ENCODE data around the gene KLHL40. TPM values are rescaled to one million over a fixed set of nuclear protein-coding genes. Genes with fewer than 3 reads are reported as not detected.

KLHL40 gene
- total RNA-seq, 2 experiments from 2014 or later = not detected

GRCh38 chr3:42653303-42653559, 32.1 kb upstream of the KLHL40 start:
- H3K27me3 Mint-ChIP-seq = peaks cover 2% of the 10 kb centered on the region
- H3K36me3 Mint-ChIP-seq (ENCODE audit: low read depth) = peaks cover 8% of the 10 kb centered on the region
- POLR2A ChIA-PET = no interaction called here
- peaks cover 20% of the 10 kb centered on the region for H3K4me1 Mint-ChIP-seq
- no peaks in the 10 kb centered on the region for H3K9me3 Mint-ChIP-seq
- H3K27ac Mint-ChIP-seq = peak overlapping the region; percentile 48
- H3K4me3 Mint-ChIP-seq = peak overlapping the region; percentile 41
- CTCF ChIA-PET = interaction anchor here (0.9 to 2.3 kb wide), 2 partner anchors 11 to 34 kb away, joined by 3 to 12 read pairs; no protein-coding TSS in a partner anchor
- DNase-seq = no peak

GRCh38 chr3:42653560-42654330, 31.6 kb upstream of the KLHL40 start, which contains the start of gene ZBTB47:
ZBTB47 (plus strand) TSS chr3:42653697; CDS start chr3:42658356, 4,659 bp downstream.
- Mint-ChIP-seq H3K4me3 (peak within 1 kb of the TSS; percentile 69), H3K27me3 (peaks cover 2% of the 10 kb centered on the region), H3K4me1 (peaks cover 20% of the 10 kb centered on the region), H3K36me3 (ENCODE audit: low read depth) (peaks cover 6% of the 10 kb centered on the region), H3K27ac (peak within 1 kb of the TSS; percentile 54), H3K9me3 (no peaks in the 10 kb centered on the region)
- ChIA-PET POLR2A (no interaction called here), CTCF (interaction anchor here (0.7 to 1.0 kb wide), 2 partner anchors 21 to 90 kb away, joined by 3 read pairs; no protein-coding TSS in a partner anchor)
- DNase-seq = no peak

GRCh38 chr3:42654331-42655201, 30.8 kb upstream of the KLHL40 start:
- Mint-ChIP-seq H3K9me3 (no peaks in the 10 kb centered on the region), H3K27ac (peak overlapping the region; percentile 19), H3K4me3 (peak overlapping the region; percentile 10), H3K27me3 (peaks cover 2% of the 10 kb centered on the region), H3K36me3 (ENCODE audit: low read depth) (no peaks in the 10 kb centered on the region), H3K4me1 (peaks cover 20% of the 10 kb centered on the region)
- CTCF ChIA-PET = interaction anchor here (0.7 to 1.0 kb wide), 2 partner anchors 20 to 89 kb away, joined by 3 read pairs; no protein-coding TSS in a partner anchor
- POLR2A ChIA-PET = no interaction called here
- DNase-seq = no peak

- H3K4me1 Mint-ChIP-seq = peaks cover 20% of the 10 kb centered on the region
- no peak overlapping the region for H3K4me3 Mint-ChIP-seq
- no peak for DNase-seq
- H3K9me3 Mint-ChIP-seq = no peaks in the 10 kb centered on the region
- ChIA-PET POLR2A (no interaction called here), CTCF (interaction anchor here (0.6 kb wide), 1 partner anchor 20 kb away, joined by 3 read pairs; no protein-coding TSS in a partner anchor)
- no peak overlapping the region for H3K27ac Mint-ChIP-seq
- H3K36me3 Mint-ChIP-seq (ENCODE audit: low read depth) = no peaks in the 10 kb centered on the region
- peaks cover 2% of the 10 kb centered on the region for H3K27me3 Mint-ChIP-seq
Measured at GRCh38 chr3:42655331-42655888, 29.9 kb upstream of the KLHL40 start.

GRCh38 chr3:42655980-42656679, 29.2 kb upstream of the KLHL40 start:
- ChIA-PET CTCF (interaction anchor here (0.6 to 2.8 kb wide), 3 partner anchors 8 to 19 kb away, joined by 3 to 6 read pairs (median 3); no protein-coding TSS in a partner anchor), POLR2A (no interaction called here)
- Mint-ChIP-seq H3K4me1 (peaks cover 20% of the 10 kb centered on the region), H3K4me3 (no peak overlapping the region), H3K36me3 (ENCODE audit: low read depth) (no peaks in the 10 kb centered on the region), H3K27me3 (peaks cover 2% of the 10 kb centered on the region), H3K9me3 (no peaks in the 10 kb centered on the region), H3K27ac (no peak overlapping the region)
- no peak for DNase-seq

- H3K27me3 Mint-ChIP-seq = peaks cover 2% of the 10 kb centered on the region
- no peak for DNase-seq
- CTCF ChIA-PET = interaction anchor here (0.8 to 2.8 kb wide), 2 partner anchors 9 kb away, joined by 3 to 6 read pairs; no protein-coding TSS in a partner anchor
Measured at GRCh38 chr3:42656680-42657610, 28.4 kb upstream of the KLHL40 start.

GRCh38 chr3:42657675-42658074, 27.7 kb upstream of the KLHL40 start:
- no peak for DNase-seq
- H3K27ac Mint-ChIP-seq = no peak overlapping the region
- ChIA-PET POLR2A (no interaction called here), CTCF (interaction anchor here (2.8 kb wide), 1 partner anchor 9 kb away, joined by 6 read pairs; no protein-coding TSS in a partner anchor)
- no peak overlapping the region for H3K4me3 Mint-ChIP-seq
- H3K4me1 Mint-ChIP-seq = peaks cover 12% of the 10 kb centered on the region
- peaks cover 2% of the 10 kb centered on the region for H3K27me3 Mint-ChIP-seq
- H3K9me3 Mint-ChIP-seq = no peaks in the 10 kb centered on the region
- H3K36me3 Mint-ChIP-seq (ENCODE audit: low read depth) = no peaks in the 10 kb centered on the region

More at GRCh38 chr3:42656680-42657610, 28.4 kb upstream of the KLHL40 start:
- Mint-ChIP-seq H3K9me3 (no peaks in the 10 kb centered on the region), H3K4me1 (peaks cover 19% of the 10 kb centered on the region), H3K36me3 (ENCODE audit: low read depth) (no peaks in the 10 kb centered on the region), H3K27ac (no peak overlapping the region), H3K4me3 (no peak overlapping the region)
- POLR2A ChIA-PET = no interaction called here

- Mint-ChIP-seq H3K27ac (peak overlapping the region; percentile 38), H3K36me3 (ENCODE audit: low read depth) (no peaks in the 10 kb centered on the region), H3K27me3 (peaks cover 2% of the 10 kb centered on the region), H3K9me3 (no peaks in the 10 kb centered on the region), H3K4me3 (no peak overlapping the region), H3K4me1 (peaks cover 6% of the 10 kb centered on the region)
- CTCF ChIA-PET = interaction anchor here (2.8 kb wide), 1 partner anchor 10 kb away, joined by 6 read pairs; no protein-coding TSS in a partner anchor
- POLR2A ChIA-PET = no interaction called here
- DNase-seq = no peak
Measured at GRCh38 chr3:42658091-42658770, 27.1 kb upstream of the KLHL40 start.

GRCh38 chr3:42658771-42659390, 26.5 kb upstream of the KLHL40 start:
- Mint-ChIP-seq H3K4me1 (peaks cover under 1% of the 10 kb centered on the region), H3K27me3 (no peaks in the 10 kb centered on the region), H3K27ac (no peak overlapping the region), H3K9me3 (no peaks in the 10 kb centered on the region), H3K36me3 (ENCODE audit: low read depth) (no peaks in the 10 kb centered on the region), H3K4me3 (no peak overlapping the region)
- DNase-seq = no peak
- CTCF ChIA-PET = interaction anchor here (2.8 kb wide), 1 partner anchor 11 kb away, joined by 6 read pairs; no protein-coding TSS in a partner anchor
- POLR2A ChIA-PET = no interaction called here

- Mint-ChIP-seq H3K9me3 (no peaks in the 10 kb centered on the region), H3K27ac (no peak overlapping the region), H3K4me1 (no peaks in the 10 kb centered on the region), H3K36me3 (ENCODE audit: low read depth) (no peaks in the 10 kb centered on the region), H3K4me3 (no peak overlapping the region), H3K27me3 (no peaks in the 10 kb centered on the region)
- CTCF ChIA-PET = interaction anchor here (0.6 kb wide), 1 partner anchor 10 kb away, joined by 4 read pairs; no protein-coding TSS in a partner anchor
- POLR2A ChIA-PET = no interaction called here
- no peak for DNase-seq
Measured at GRCh38 chr3:42659451-42660130, 25.7 kb upstream of the KLHL40 start.

All from activated CD4-positive, alpha-beta T cell treated with anti-CD3 and anti-CD28 coated beads, Interleukin-2, amount 10 ng/mL, durations not matched to agents 7 days and 5 days (primary cell).